ENCODE measurements around the gene TMEM88.

The TMEM88 gene

DNA sequence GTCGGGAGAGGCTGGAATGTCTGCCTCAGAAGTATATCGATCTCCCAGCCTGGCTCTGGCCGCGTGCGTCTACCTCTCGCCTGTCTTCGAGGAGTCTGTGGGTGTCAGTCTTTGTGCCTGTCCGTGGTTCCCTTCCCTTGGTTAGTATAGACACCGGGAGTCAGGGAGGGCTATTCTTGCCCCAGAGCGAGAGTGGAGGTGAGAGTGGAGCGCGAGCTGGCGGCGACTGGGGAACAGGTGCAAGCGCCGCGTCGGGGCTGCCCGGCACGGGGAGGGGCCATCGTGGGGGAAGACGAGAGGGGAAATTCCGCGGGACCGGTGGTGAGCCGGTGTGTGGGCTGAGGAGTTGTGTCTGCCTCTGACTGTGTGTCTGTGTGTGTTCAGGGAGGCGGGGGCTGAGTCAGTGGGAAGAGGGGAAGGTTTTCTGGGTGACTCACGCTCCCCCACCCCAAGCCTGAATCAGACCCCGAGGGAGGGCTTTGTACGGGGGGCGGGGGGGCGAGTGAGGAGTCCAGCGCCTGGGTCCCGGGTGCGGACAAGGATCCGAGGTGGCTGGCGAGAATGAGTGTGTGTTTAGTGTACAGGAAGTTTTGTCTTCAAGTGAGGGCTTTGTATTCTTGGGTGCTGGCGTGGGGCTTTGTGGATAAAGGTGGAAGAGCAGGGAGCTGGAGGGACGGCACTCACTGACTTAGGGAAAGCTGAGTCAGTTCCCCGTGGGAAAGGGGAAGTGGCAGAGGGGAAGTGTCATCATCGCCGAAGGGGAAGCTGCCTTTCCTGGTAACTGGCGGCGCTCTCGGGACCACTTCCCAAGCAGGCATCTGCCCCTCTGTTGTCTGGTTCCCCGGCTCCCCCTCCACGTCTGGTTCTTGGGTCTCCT, 12.2 kb upstream of the TMEM88 start:
- no peak for DNase-seq (ENCODE audit: low read depth, low spot score)
- no peaks in the 10 kb centered on the region for H3K9me3 ChIP-seq (ENCODE audit: insufficient read depth, low read length)
- peaks cover 19% of the 10 kb centered on the region for H3K36me3 ChIP-seq (ENCODE audit: insufficient read depth, insufficient read length, low read length)
- no peaks in the 10 kb centered on the region for H3K27me3 ChIP-seq (ENCODE audit: insufficient read depth, insufficient read length)
- H3K4me1 ChIP-seq (ENCODE audit: insufficient read depth, insufficient read length): peaks cover 13% of the 10 kb centered on the region
- H3K4me3 ChIP-seq (ENCODE audit: insufficient read length, low read depth): peak overlapping the region; percentile 78
- peak overlapping the region; percentile 88 for H3K9ac ChIP-seq (ENCODE audit: insufficient read length, low read depth)
- TF ChIP-seq YY1 (IDR thresholded peaks at IDR 0.05; ENCODE audit: insufficient read depth, insufficient read length) (no peak), ZNF274 (IDR thresholded peaks at IDR 0.05; ENCODE audit: low read depth, low read length) (no peak), SUZ12 (IDR thresholded peaks at IDR 0.05; ENCODE audit: extremely low read depth, insufficient read depth, insufficient read length) (no peak)

DNA sequence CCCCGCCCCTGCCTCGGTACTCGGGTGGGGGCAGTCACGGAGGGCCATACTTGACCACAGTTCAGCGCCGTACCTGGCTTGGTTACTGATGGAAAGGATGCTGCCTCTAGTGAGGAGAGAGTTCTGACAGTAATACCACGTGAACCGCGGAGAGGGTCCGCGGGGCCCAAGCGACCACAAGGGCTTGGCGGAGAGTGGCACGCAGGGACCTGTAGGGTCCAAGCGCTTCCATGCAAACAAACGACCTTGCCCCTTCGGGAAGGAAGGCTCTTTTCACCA, 11.7 kb upstream of the TMEM88 start:
- no peak for TF ChIP-seq ZNF274 (IDR thresholded peaks at IDR 0.05; ENCODE audit: low read depth, low read length)
- no peak for TF ChIP-seq SUZ12 (IDR thresholded peaks at IDR 0.05; ENCODE audit: extremely low read depth, insufficient read depth, insufficient read length)
- no peak for TF ChIP-seq YY1 (IDR thresholded peaks at IDR 0.05; ENCODE audit: insufficient read depth, insufficient read length)
- H3K4me3 ChIP-seq (ENCODE audit: insufficient read length, low read depth): peak overlapping the region; percentile 78
- H3K27me3 ChIP-seq (ENCODE audit: insufficient read depth, insufficient read length): no peaks in the 10 kb centered on the region
- peak overlapping the region; percentile 88 for H3K9ac ChIP-seq (ENCODE audit: insufficient read length, low read depth)
- peaks cover 19% of the 10 kb centered on the region for H3K36me3 ChIP-seq (ENCODE audit: insufficient read depth, insufficient read length, low read length)
- no peaks in the 10 kb centered on the region for H3K9me3 ChIP-seq (ENCODE audit: insufficient read depth, low read length)
- H3K4me1 ChIP-seq (ENCODE audit: insufficient read depth, insufficient read length): peaks cover 13% of the 10 kb centered on the region
- no peak for DNase-seq (ENCODE audit: low read depth, low spot score)

DNA sequence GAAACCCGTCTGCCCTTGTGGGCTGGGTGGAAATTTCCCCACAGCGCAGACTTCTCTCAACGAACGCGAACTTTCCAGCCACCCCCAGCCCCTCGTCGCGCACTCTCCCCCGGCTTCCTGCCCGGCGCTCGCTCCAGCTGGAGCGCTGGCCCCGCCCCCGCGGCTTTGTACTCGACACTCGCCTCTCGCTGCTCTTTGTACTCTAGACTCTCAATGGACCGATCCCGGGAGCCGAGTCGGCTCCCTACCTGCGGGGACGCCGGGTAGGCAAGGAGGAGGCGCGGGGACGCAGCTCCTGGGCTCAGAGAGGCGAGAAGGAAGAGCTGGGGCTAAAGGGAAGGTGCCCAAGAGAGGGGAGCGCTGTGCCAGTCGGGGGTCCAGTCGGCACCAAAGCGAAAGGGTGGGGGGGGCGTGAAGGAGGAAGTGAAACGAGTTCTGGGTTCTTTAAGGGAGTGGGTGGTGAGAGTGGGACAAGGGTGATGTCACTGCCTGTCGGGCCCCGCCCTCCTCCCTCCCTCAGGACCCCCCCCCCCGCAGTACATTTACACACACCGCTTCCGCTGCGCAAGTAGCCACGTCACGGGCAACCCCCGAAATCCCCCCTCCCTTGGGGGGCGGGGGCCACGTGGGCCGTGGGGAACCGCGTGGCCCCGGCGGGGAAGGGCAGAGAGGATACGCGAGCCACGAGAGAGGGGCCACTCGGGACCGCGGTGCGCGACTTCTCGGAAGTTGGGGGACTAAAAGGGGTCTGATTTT, 11.2 kb upstream of the TMEM88 start:
- DNase-seq (ENCODE audit: low read depth, low spot score): no peak
- TF ChIP-seq ZNF274 (IDR thresholded peaks at IDR 0.05; ENCODE audit: low read depth, low read length): no peak
- TF ChIP-seq YY1 (IDR thresholded peaks at IDR 0.05; ENCODE audit: insufficient read depth, insufficient read length): no peak
- no peak for TF ChIP-seq SUZ12 (IDR thresholded peaks at IDR 0.05; ENCODE audit: extremely low read depth, insufficient read depth, insufficient read length)

DNA sequence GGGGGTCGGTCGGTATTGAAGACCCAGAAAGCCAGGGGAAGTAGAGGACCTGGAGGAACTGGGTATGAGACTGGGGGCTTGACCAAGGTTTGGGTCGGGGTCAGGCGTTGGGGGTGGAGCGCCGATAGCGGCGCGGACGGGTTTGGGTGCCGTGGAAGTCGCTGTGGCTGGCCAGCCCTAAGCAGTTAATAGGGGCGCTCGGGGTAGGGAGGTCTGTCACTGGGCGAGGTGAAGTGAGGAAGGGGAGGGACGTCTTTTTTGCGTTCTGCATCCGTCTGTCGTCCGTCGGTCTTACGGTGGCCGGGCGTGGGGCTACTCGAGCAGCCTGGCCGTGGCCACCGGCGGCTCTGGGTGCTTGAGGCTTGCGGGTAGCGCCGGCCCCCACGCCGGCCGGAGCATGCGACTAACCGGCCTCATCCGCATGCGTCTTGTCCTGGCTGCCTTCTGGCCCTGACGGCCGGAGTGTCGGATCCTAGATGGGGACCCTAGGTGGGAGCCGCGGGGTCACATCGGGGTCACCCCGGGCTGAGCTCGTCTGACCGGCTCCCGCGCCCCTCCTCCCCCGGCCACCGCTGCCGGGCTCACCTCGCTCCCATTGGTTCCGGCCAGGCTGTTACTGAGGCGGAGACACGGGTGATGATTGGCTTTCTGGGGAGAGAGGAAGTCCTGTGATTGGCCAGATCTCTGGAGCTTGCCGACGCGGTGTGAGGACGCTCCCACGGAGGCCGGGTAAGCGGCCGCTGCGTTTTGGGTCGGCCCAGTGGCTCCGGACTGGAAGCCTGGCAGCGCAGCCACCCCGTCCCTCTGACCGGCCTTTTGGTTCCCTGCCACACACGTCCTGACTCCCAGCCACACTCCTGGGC, 10.3 kb upstream of the TMEM88 start:
- Histone ChIP-seq H3K4me1 (ENCODE audit: insufficient read depth, insufficient read length) (peaks cover 3% of the 10 kb centered on the region), H3K27me3 (ENCODE audit: insufficient read depth, insufficient read length) (no peaks in the 10 kb centered on the region), H3K4me3 (ENCODE audit: insufficient read length, low read depth) (peak overlapping the region; percentile 78), H3K36me3 (ENCODE audit: insufficient read depth, insufficient read length, low read length) (peaks cover 26% of the 10 kb centered on the region), H3K9ac (ENCODE audit: insufficient read length, low read depth) (peak overlapping the region; percentile 79), H3K9me3 (ENCODE audit: insufficient read depth, low read length) (no peaks in the 10 kb centered on the region)
- no peak for DNase-seq (ENCODE audit: low read depth, low spot score)
- no peak for TF ChIP-seq ZNF274 (IDR thresholded peaks at IDR 0.05; ENCODE audit: low read depth, low read length)
- TF ChIP-seq YY1 (IDR thresholded peaks at IDR 0.05; ENCODE audit: insufficient read depth, insufficient read length): no peak
- no peak for TF ChIP-seq SUZ12 (IDR thresholded peaks at IDR 0.05; ENCODE audit: extremely low read depth, insufficient read depth, insufficient read length)

More for the DNA sequence above, 11.2 kb upstream of the TMEM88 start:
- H3K27me3 ChIP-seq (ENCODE audit: insufficient read depth, insufficient read length): no peaks in the 10 kb centered on the region
- peaks cover 10% of the 10 kb centered on the region for H3K4me1 ChIP-seq (ENCODE audit: insufficient read depth, insufficient read length)
- peaks cover 19% of the 10 kb centered on the region for H3K36me3 ChIP-seq (ENCODE audit: insufficient read depth, insufficient read length, low read length)
- peak overlapping the region; percentile 78 for H3K4me3 ChIP-seq (ENCODE audit: insufficient read length, low read depth)
- H3K9ac ChIP-seq (ENCODE audit: insufficient read length, low read depth): peak overlapping the region; percentile 88
- H3K9me3 ChIP-seq (ENCODE audit: insufficient read depth, low read length): no peaks in the 10 kb centered on the region

DNA sequence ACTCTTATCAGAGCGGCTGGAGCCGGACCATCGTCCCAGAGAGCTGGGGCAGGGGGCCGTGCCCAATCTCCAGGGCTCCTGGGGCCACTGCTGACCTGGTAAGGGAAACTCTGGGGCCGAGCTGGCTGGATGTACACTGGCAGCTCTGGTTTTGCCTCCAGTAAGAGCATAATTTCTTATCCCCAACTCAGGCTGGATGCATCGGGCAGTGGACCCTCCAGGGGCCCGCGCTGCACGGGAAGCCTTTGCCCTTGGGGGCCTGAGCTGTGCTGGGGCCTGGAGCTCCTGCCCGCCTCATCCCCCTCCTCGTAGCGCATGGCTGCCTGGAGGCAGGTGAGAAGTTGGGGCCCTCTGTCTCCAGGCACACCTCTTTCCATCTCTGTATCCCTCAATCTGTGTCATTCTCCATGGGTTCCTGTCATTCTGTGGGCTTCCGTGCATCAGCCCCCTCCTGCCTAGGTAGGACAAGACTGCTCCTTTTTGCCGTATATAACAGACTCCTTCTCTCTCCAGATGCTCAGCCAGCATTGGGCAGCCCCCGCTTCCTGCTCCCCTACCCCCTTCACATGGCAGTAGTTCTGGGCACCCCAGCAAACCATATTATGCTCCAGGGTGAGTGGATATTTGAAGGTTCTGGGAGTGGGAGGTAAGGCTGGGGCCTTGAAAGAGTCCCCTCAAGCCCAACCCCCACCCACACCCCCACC, 9.4 kb upstream of the TMEM88 start:
- DNase-seq (ENCODE audit: low read depth, low spot score): no peak
- Histone ChIP-seq H3K9ac (ENCODE audit: insufficient read length, low read depth) (peak overlapping the region; percentile 57), H3K9me3 (ENCODE audit: insufficient read depth, low read length) (no peaks in the 10 kb centered on the region), H3K36me3 (ENCODE audit: insufficient read depth, insufficient read length, low read length) (peaks cover 36% of the 10 kb centered on the region), H3K4me1 (ENCODE audit: insufficient read depth, insufficient read length) (peaks cover 3% of the 10 kb centered on the region), H3K27me3 (ENCODE audit: insufficient read depth, insufficient read length) (no peaks in the 10 kb centered on the region), H3K4me3 (ENCODE audit: insufficient read length, low read depth) (peak overlapping the region; percentile 78)
- no peak for TF ChIP-seq SUZ12 (IDR thresholded peaks at IDR 0.05; ENCODE audit: extremely low read depth, insufficient read depth, insufficient read length)
- no peak for TF ChIP-seq ZNF274 (IDR thresholded peaks at IDR 0.05; ENCODE audit: low read depth, low read length)
- no peak for TF ChIP-seq YY1 (IDR thresholded peaks at IDR 0.05; ENCODE audit: insufficient read depth, insufficient read length)

DNA sequence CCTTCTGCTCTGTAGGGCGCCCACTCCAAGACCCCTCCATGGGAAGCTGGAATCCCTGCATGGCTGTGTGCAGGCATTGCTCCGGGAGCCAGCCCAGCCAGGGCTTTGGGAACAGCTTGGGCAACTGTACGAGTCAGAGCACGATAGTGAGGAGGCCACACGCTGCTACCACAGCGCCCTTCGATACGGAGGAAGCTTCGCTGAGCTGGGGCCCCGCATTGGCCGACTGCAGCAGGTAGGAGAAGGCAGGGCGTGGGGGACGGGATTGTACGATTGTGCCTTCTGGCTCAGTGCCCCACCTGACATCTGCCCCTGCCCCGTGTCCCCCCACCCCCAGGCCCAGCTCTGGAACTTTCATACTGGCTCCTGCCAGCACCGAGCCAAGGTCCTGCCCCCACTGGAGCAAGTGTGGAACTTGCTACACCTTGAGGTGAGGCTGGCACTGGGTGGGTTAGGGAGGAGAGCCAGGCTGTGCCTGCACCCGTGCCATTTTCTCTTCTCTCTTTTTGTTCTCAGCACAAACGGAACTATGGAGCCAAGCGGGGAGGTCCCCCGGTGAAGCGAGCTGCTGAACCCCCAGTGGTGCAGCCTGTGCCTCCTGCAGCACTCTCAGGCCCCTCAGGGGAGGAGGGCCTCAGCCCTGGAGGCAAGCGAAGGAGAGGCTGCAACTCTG, 8.7 kb upstream of the TMEM88 start:
- no peak for DNase-seq (ENCODE audit: low read depth, low spot score)
- Histone ChIP-seq H3K27me3 (ENCODE audit: insufficient read depth, insufficient read length) (no peaks in the 10 kb centered on the region), H3K4me3 (ENCODE audit: insufficient read length, low read depth) (no peak overlapping the region), H3K36me3 (ENCODE audit: insufficient read depth, insufficient read length, low read length) (peaks cover 43% of the 10 kb centered on the region), H3K4me1 (ENCODE audit: insufficient read depth, insufficient read length) (peaks cover under 1% of the 10 kb centered on the region), H3K9me3 (ENCODE audit: insufficient read depth, low read length) (no peaks in the 10 kb centered on the region), H3K9ac (ENCODE audit: insufficient read length, low read depth) (no peak overlapping the region)
- TF ChIP-seq YY1 (IDR thresholded peaks at IDR 0.05; ENCODE audit: insufficient read depth, insufficient read length): no peak
- no peak for TF ChIP-seq ZNF274 (IDR thresholded peaks at IDR 0.05; ENCODE audit: low read depth, low read length)

All from NT2/D1 (cell line).